HG02759 (cell line): ENCODE data around the gene CHRNA4.
"Not testable (repeated sequence)": the region's sequence is repeated elsewhere in the genome, so short reads cannot be mapped to it uniquely, and the experiment has no call there.

Experiments used
- ATAC-seq: cut with Tn5 transposase; IDR thresholded peaks from one replicate; pipeline ENCODE4 v1.9.1; 2021; ENCODE audit warnings: mild to moderate bottlenecking, moderate library complexity; ENCODE audit not compliant: unreplicated experiment

CHRNA4 gene

GRCh38 chr20:63351326-63351700 is 9.8 kb downstream of the CHRNA4 start:
- ATAC-seq: no peak

- no peak for ATAC-seq
These were observed 10.4 kb downstream of the CHRNA4 start for GRCh38 chr20:63350597-63351325.

- no peak for ATAC-seq
These were observed 11.0 kb downstream of the CHRNA4 start for GRCh38 chr20:63350196-63350595.

- ATAC-seq: no peak
These were observed 11.6 kb downstream of the CHRNA4 start for GRCh38 chr20:63349516-63349895.

- ATAC-seq: no peak
These were observed 12.2 kb downstream of the CHRNA4 start for GRCh38 chr20:63348828-63349515.

- no peak for ATAC-seq
These were observed 13.0 kb downstream of the CHRNA4 start for GRCh38 chr20:63347950-63348827.

- no peak for ATAC-seq
These were observed 13.9 kb downstream of the CHRNA4 start for GRCh38 chr20:63347081-63347741.

- no peak for ATAC-seq
These were observed 14.7 kb downstream of the CHRNA4 start for GRCh38 chr20:63346131-63347080.

- ATAC-seq: no peak
These were observed 15.6 kb downstream of the CHRNA4 start for GRCh38 chr20:63345328-63346100.

GRCh38 chr20:63344616-63345327 is 16.4 kb downstream of the CHRNA4 start:
- no peak for ATAC-seq

GRCh38 chr20:63343460-63344445 is 17.4 kb downstream of the CHRNA4 start:
- ATAC-seq: no peak

- ATAC-seq: no peak
These were observed 18.3 kb downstream of the CHRNA4 start for GRCh38 chr20:63342561-63343459.

GRCh38 chr20:63340158-63340688 is 20.9 kb downstream of the CHRNA4 start:
- ATAC-seq: not testable (repeated sequence)

- not testable (repeated sequence) for ATAC-seq
These were observed 21.7 kb downstream of the CHRNA4 start for GRCh38 chr20:63339154-63340094.
